ENCODE data around the gene LYZ. TPM values are rescaled to one million over a fixed set of nuclear protein-coding genes. Genes with fewer than 3 reads are reported as not detected.

Gene LYZ
- total and polyA plus RNA-seq, 9 of the 15 experiments (the other 6 are each of a cell fraction or from before 2014, with no cell fraction given) = 27.2 to 96.3 (median 42.1) TPM

GRCh38 chr12:69330475-69331473 is 17.4 kb upstream of the LYZ start (continued):
- TF ChIP-seq, protein P1, sequence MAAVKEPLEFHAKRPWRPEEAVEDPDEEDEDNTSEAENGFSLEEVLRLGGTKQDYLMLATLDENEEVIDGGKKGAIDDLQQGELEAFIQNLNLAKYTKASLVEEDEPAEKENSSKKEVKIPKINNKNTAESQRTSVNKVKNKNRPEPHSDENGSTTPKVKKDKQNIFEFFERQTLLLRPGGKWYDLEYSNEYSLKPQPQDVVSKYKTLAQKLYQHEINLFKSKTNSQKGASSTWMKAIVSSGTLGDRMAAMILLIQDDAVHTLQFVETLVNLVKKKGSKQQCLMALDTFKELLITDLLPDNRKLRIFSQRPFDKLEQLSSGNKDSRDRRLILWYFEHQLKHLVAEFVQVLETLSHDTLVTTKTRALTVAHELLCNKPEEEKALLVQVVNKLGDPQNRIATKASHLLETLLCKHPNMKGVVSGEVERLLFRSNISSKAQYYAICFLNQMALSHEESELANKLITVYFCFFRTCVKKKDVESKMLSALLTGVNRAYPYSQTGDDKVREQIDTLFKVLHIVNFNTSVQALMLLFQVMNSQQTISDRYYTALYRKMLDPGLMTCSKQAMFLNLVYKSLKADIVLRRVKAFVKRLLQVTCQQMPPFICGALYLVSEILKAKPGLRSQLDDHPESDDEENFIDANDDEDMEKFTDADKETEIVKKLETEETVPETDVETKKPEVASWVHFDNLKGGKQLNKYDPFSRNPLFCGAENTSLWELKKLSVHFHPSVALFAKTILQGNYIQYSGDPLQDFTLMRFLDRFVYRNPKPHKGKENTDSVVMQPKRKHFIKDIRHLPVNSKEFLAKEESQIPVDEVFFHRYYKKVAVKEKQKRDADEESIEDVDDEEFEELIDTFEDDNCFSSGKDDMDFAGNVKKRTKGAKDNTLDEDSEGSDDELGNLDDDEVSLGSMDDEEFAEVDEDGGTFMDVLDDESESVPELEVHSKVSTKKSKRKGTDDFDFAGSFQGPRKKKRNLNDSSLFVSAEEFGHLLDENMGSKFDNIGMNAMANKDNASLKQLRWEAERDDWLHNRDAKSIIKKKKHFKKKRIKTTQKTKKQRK (IDR thresholded peaks at IDR 0.05; ENCODE audit: borderline replicate concordance, low read depth, low read length) = no peak
- TF ChIP-seq, protein P2, sequence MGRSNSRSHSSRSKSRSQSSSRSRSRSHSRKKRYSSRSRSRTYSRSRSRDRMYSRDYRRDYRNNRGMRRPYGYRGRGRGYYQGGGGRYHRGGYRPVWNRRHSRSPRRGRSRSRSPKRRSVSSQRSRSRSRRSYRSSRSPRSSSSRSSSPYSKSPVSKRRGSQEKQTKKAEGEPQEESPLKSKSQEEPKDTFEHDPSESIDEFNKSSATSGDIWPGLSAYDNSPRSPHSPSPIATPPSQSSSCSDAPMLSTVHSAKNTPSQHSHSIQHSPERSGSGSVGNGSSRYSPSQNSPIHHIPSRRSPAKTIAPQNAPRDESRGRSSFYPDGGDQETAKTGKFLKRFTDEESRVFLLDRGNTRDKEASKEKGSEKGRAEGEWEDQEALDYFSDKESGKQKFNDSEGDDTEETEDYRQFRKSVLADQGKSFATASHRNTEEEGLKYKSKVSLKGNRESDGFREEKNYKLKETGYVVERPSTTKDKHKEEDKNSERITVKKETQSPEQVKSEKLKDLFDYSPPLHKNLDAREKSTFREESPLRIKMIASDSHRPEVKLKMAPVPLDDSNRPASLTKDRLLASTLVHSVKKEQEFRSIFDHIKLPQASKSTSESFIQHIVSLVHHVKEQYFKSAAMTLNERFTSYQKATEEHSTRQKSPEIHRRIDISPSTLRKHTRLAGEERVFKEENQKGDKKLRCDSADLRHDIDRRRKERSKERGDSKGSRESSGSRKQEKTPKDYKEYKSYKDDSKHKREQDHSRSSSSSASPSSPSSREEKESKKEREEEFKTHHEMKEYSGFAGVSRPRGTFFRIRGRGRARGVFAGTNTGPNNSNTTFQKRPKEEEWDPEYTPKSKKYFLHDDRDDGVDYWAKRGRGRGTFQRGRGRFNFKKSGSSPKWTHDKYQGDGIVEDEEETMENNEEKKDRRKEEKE (IDR thresholded peaks at IDR 0.05; ENCODE audit: borderline replicate concordance in 1 of 2, control insufficient read depth in 1 of 2, low read depth in 2 of 2, low read length in 1 of 2) = no peak
- TF ChIP-seq XRCC3 (IDR thresholded peaks at IDR 0.05) = no peak
- TF ChIP-seq, protein P3, sequence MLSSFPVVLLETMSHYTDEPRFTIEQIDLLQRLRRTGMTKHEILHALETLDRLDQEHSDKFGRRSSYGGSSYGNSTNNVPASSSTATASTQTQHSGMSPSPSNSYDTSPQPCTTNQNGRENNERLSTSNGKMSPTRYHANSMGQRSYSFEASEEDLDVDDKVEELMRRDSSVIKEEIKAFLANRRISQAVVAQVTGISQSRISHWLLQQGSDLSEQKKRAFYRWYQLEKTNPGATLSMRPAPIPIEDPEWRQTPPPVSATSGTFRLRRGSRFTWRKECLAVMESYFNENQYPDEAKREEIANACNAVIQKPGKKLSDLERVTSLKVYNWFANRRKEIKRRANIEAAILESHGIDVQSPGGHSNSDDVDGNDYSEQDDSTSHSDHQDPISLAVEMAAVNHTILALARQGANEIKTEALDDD (IDR thresholded peaks at IDR 0.05) = peak; percentile 74
- no peak for TF ChIP-seq KLF1 (tag; IDR thresholded peaks at IDR 0.05)
- no peak for TF ChIP-seq PATZ1 (CRISPR knock-in tag; IDR thresholded peaks at IDR 0.05; ENCODE audit: borderline replicate concordance)
- no peak for TF ChIP-seq ELK3 (CRISPR knock-in tag; IDR thresholded peaks at IDR 0.05)
- no peak for TF ChIP-seq RHOXF2B (CRISPR knock-in tag; conservative IDR thresholded peaks at IDR 0.05)
- TF ChIP-seq MAFK (IDR thresholded peaks at IDR 0.05; ENCODE audit: low read length) = no peak
- no peak for TF ChIP-seq ZNF146 (CRISPR knock-in tag; IDR thresholded peaks at IDR 0.05; ENCODE audit: unreplicated experiment)
- no peak for TF ChIP-seq ZC3H4 (CRISPR knock-in tag; IDR thresholded peaks at IDR 0.05; ENCODE audit: borderline replicate concordance)
- no peak for TF ChIP-seq SMAD3 (CRISPR knock-in tag; conservative IDR thresholded peaks at IDR 0.05)
- peak; percentile 32 for TF ChIP-seq CBFA2T2 (conservative IDR thresholded peaks at IDR 0.05)
